Central memory CD8-positive, alpha-beta T cell (primary cell): Measurements from ENCODE around the gene GAS2L3.

ENCODE experiments used
- ATAC-seq: fragments of 150-1000 bp; cut with Tn5 transposase; replicated peaks from 2 replicates; pipeline ENCODE4 v1.10.0; 2022; ENCODE audit warnings: mild to moderate bottlenecking, moderate FRiP score, moderate number of reproducible peaks; ENCODE audit not compliant: poor library complexity, severe bottlenecking; ENCODE audit errors: extremely low read depth
- DNase-seq, 2 donors: peaks; one replicate each; pipeline ENCODE4 v3.0.0; 2021; ENCODE audit warnings: low spot score in 2 of 2
- H3K27ac Mint-ChIP-seq: one replicate; pipeline ENCODE4 v1.8.0; 2022; ENCODE audit warnings: low read depth, mild to moderate bottlenecking, moderate library complexity, mixed read lengths
- H3K27me3 Mint-ChIP-seq: one replicate; pipeline ENCODE4 v1.8.0; 2022; ENCODE audit warnings: mixed read lengths
- H3K36me3 Mint-ChIP-seq: one replicate; pipeline ENCODE4 v1.8.0; 2022; ENCODE audit warnings: mild to moderate bottlenecking, moderate library complexity, mixed read lengths; ENCODE audit not compliant: insufficient read depth
- H3K4me1 Mint-ChIP-seq: one replicate; pipeline ENCODE4 v1.8.0; 2022; ENCODE audit warnings: mixed read lengths
- H3K4me3 Mint-ChIP-seq: one replicate; pipeline ENCODE4 v1.8.0; 2022; ENCODE audit warnings: mild to moderate bottlenecking, moderate library complexity, mixed read lengths
- H3K9me3 Mint-ChIP-seq: one replicate; pipeline ENCODE4 v1.8.0; 2022; ENCODE audit warnings: mixed read lengths

GAS2L3 gene

DNA sequence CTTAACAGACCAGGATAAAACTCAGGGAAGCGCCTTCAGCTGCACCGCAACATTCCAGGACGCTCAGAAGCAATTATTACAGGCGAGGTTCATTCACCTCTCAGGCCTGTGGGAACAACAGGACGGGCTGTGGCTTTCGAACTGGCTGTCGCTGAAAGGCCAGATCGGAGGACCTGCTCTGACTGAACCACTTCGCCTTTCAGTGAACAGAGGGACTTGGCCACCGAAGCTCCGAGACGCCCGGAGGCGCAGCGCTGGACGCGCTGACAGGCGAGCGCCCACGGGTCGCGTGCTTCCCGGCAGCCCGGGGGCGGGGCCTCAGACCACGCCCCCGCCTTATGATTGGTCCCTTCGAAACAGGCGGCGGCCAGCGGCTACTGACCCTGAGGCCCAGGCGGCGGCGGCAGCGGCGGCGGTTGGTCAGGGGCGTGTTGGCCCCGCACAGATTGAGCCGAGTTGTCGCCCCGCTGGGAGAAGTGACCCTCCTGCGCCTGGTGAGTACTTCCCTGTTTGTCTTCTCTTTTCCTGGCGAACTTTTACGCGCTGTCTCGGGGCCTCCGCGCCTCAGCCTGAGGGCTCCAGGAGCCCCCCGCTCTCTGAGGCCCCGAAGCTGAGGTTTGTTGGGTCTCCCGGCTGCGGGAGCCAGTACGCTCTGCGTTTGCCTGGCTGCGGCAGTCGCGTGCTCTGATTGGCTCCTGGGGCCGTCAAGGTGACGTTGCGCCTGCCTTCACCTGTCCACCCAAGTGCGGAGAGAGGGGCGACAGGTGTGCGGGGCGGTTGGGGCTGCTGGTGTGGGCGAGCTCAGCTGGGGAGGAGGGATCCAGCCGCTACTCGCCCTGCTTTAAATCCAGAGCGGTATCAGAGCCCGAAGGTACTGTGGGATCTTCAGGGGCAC is at the start of gene GAS2L3:
Gene GAS2L3 (plus strand): TSS at position 393 of the 895 bp plus-strand sequence. CDS start 21,221 bp downstream, outside the sequence.
- Mint-ChIP-seq H3K27me3 (peaks cover 36% of the 10 kb centered on the region), H3K36me3 (peaks cover 2% of the 10 kb centered on the region), H3K9me3 (no peaks in the 10 kb centered on the region), H3K4me3 (peak within 1 kb of the TSS; percentile 80), H3K4me1 (peaks cover 10% of the 10 kb centered on the region), H3K27ac (no peak within 1 kb of the TSS)
- ATAC-seq (peak; percentile 32), DNase-seq (peak in 1 of 2 donors; percentile 29)

DNA sequence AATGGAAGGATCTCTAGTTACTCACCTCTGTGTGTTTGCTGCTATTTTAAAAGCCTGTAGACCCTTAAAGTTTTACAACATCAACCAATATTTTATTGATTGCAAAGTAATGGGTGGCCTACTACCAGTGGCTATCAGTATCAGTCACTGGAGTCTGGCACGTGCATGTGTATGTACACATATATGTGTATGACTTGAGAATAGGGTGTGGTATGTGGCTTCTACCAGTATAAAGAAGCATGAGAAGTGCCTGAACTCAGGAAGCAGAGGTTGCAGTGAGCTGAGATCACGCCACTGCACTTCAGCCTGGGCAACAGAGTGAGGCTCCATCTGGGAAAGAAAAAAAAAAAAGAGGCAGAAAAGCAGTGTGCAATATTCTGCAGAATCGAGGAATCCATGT is 45.5 kb upstream of the GAS2L3 start:
- Mint-ChIP-seq H3K9me3 (no peaks in the 10 kb centered on the region), H3K27me3 (peaks cover 25% of the 10 kb centered on the region), H3K4me3 (no peak overlapping the region), H3K4me1 (no peaks in the 10 kb centered on the region), H3K36me3 (no peaks in the 10 kb centered on the region), H3K27ac (no peak overlapping the region)
- no peak for ATAC-seq
- no peak for DNase-seq

- Mint-ChIP-seq H3K9me3 (no peaks in the 10 kb centered on the region), H3K27ac (no peak overlapping the region), H3K36me3 (no peaks in the 10 kb centered on the region), H3K4me1 (no peaks in the 10 kb centered on the region), H3K27me3 (peaks cover 19% of the 10 kb centered on the region), H3K4me3 (no peak overlapping the region)
- DNase-seq = no peak
- ATAC-seq = no peak
These were observed 44.9 kb upstream of the GAS2L3 start for GRCh38 chr12:100528471-100529127.

GRCh38 chr12:100529756-100530350 is 43.6 kb upstream of the GAS2L3 start:
- Mint-ChIP-seq H3K9me3 (no peaks in the 10 kb centered on the region), H3K4me3 (no peak overlapping the region), H3K27me3 (peaks cover 11% of the 10 kb centered on the region), H3K4me1 (no peaks in the 10 kb centered on the region), H3K36me3 (no peaks in the 10 kb centered on the region), H3K27ac (no peak overlapping the region)
- ATAC-seq (no peak), DNase-seq (no peak)

- DNase-seq (no peak), ATAC-seq (no peak)
- Mint-ChIP-seq H3K36me3 (no peaks in the 10 kb centered on the region), H3K27me3 (peaks cover 6% of the 10 kb centered on the region), H3K27ac (no peak overlapping the region), H3K4me3 (no peak overlapping the region), H3K4me1 (no peaks in the 10 kb centered on the region), H3K9me3 (no peaks in the 10 kb centered on the region)
These were observed 40.1 kb upstream of the GAS2L3 start for GRCh38 chr12:100533376-100533775.

DNA sequence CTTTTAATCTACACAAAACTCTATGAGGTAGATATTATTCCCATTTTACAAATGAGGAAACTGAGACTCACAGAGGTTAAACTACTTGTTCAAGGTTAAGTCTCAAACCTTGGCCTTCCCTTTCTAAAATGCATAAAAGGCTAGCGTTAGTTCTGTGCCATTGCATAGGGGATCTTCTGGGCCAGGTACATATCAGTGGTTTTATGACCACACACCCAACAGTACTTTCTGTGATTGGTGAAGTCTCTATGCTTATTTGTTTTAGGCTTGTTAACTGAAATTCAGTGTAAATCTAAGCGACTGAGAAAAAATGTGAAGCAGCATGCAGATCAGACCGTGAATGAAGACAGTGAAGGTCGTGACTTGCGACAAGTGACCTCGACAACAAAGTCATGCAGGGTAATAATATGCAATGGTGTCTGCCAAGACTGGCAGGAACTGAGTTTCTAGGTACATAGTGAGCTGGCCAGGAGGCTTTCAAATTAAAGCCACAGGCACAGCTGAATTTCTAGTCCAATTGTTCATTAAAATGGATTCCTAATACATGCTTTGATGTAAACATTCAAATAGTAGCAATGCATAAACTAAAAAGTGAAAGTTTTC is 38.8 kb upstream of the GAS2L3 start:
- ATAC-seq = no peak

DNA sequence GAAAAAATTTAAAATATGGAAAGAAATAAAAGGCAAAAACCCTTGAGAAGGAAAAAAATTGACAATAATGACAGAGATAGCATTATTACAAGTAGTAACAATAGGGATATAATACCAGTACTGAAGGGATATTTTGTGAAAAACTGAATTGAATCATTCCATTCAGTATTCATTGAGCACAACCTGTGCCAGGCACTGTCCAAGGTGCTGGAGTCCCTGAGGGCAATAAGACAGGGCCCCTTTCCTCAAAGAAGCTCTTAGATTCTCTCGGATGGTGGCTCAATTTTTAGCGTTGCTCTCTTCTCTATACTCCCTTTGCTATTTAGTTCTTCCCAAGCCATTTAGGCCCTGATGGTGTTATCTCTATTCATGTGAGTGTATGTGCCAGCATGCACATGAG is 34.3 kb upstream of the GAS2L3 start:
- ATAC-seq (no peak), DNase-seq (no peak)

More for the DNA sequence above, 38.8 kb upstream of the GAS2L3 start:
- DNase-seq = no peak
- H3K4me3 Mint-ChIP-seq = no peak overlapping the region
- H3K27me3 Mint-ChIP-seq = peaks cover 6% of the 10 kb centered on the region
- no peaks in the 10 kb centered on the region for H3K36me3 Mint-ChIP-seq
- no peaks in the 10 kb centered on the region for H3K4me1 Mint-ChIP-seq
- H3K9me3 Mint-ChIP-seq = peaks cover 10% of the 10 kb centered on the region
- H3K27ac Mint-ChIP-seq = no peak overlapping the region

DNA sequence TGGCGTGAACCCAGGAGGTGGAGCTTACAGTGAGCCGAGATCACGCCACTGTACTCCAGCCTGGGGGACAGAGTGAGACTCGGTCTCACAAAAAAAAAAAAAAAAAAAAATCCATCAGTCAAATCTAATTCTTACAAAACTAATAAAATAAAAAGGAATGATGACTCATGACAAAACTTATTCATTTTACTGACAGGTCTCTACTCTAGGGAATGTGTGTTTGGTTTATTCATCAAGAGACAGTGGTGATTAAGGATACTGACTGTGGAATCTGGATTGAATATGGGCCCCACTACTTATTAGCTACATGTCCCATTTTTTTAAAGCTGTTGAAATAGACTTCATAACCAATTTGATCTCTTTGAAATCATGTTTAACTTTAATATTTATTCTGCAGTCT is 29.3 kb upstream of the GAS2L3 start:
- H3K27me3 Mint-ChIP-seq = peaks cover 9% of the 10 kb centered on the region
- no peaks in the 10 kb centered on the region for H3K36me3 Mint-ChIP-seq
- DNase-seq = no peak
- no peaks in the 10 kb centered on the region for H3K4me1 Mint-ChIP-seq
- H3K27ac Mint-ChIP-seq = no peak overlapping the region
- ATAC-seq = no peak
- H3K9me3 Mint-ChIP-seq = peaks cover 5% of the 10 kb centered on the region
- no peak overlapping the region for H3K4me3 Mint-ChIP-seq

More for the DNA sequence above, 34.3 kb upstream of the GAS2L3 start:
- Mint-ChIP-seq H3K4me1 (no peaks in the 10 kb centered on the region), H3K9me3 (peaks cover 10% of the 10 kb centered on the region), H3K27me3 (no peaks in the 10 kb centered on the region), H3K27ac (no peak overlapping the region), H3K4me3 (no peak overlapping the region), H3K36me3 (no peaks in the 10 kb centered on the region)

DNA sequence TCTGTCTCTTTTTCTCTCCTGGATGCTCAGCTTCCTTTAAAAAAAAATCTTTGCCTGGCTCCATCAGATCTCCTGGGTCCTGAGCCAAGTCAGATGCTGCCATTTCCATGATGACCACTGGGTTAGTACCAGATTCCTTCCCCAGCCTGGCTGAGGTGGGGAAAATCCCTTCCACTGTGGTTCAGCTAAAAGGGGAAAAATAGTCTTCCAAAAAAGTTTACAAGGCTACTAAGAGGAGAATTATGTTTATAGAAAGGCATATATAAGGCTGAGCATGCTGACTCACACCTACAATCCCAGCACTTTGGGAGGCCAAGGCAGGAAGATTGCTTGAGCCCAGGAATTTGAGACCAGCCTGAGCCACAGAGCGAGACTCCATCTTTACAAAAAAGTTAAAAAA is 28.4 kb upstream of the GAS2L3 start:
- ATAC-seq = no peak
- H3K4me3 Mint-ChIP-seq = no peak overlapping the region
- DNase-seq = no peak
- H3K9me3 Mint-ChIP-seq = no peaks in the 10 kb centered on the region
- no peaks in the 10 kb centered on the region for H3K36me3 Mint-ChIP-seq
- peaks cover 9% of the 10 kb centered on the region for H3K27me3 Mint-ChIP-seq
- H3K4me1 Mint-ChIP-seq = no peaks in the 10 kb centered on the region
- H3K27ac Mint-ChIP-seq = no peak overlapping the region

DNA sequence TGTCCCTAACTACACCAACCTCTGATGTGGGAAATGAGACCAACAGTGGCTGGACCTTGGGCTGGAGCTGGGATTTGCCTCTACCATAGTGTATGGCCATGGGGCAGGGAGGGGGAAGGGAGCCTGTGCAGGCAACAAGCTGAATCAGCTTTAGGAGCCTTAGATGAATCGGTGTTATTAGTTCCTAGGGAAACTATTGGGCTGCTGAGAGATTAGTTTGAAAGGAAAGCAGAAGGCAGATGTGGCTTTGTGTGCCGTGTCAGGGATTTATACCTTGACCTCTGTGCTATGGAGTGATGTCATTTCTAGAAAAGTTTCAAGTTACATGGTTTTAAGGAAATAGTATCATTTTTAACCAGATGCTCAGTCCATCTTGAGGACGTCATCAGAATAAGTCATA is 19.5 kb upstream of the GAS2L3 start:
- no peak overlapping the region for H3K27ac Mint-ChIP-seq
- H3K36me3 Mint-ChIP-seq = peaks cover 2% of the 10 kb centered on the region

GRCh38 chr12:100554608-100555077 is 18.8 kb upstream of the GAS2L3 start:
- ATAC-seq = no peak
- Mint-ChIP-seq H3K27me3 (peaks cover 30% of the 10 kb centered on the region), H3K27ac (no peak overlapping the region), H3K4me1 (no peaks in the 10 kb centered on the region), H3K36me3 (peaks cover 2% of the 10 kb centered on the region), H3K4me3 (no peak overlapping the region), H3K9me3 (no peaks in the 10 kb centered on the region)
- no peak for DNase-seq

More for the DNA sequence above, 19.5 kb upstream of the GAS2L3 start:
- Mint-ChIP-seq H3K4me3 (no peak overlapping the region), H3K4me1 (no peaks in the 10 kb centered on the region), H3K27me3 (peaks cover 30% of the 10 kb centered on the region), H3K9me3 (no peaks in the 10 kb centered on the region)
- no peak for DNase-seq
- no peak for ATAC-seq

DNA sequence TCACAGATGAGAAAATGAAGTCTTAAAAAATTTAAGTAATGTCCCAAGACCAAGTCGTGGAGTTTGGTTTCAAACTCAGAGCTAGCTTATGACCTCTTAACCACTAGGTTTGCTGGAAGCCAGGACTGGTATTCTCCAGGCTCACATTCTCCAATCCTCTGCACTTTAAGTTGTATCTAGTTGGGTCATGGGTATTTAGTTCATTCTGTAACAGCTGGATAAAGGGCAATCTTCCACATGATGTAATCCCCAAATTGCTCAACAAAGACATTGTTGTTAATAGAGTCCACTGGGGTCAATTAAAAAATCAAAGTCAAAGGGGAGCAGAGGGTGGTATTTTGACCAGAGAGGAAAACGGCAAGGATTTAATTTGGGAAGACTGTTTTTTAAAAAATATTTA is 17.8 kb upstream of the GAS2L3 start:
- H3K4me1 Mint-ChIP-seq = no peaks in the 10 kb centered on the region
- DNase-seq = no peak
- H3K27me3 Mint-ChIP-seq = peaks cover 30% of the 10 kb centered on the region
- no peak overlapping the region for H3K27ac Mint-ChIP-seq
- H3K36me3 Mint-ChIP-seq = peaks cover 2% of the 10 kb centered on the region
- H3K9me3 Mint-ChIP-seq = no peaks in the 10 kb centered on the region
- H3K4me3 Mint-ChIP-seq = no peak overlapping the region
- ATAC-seq = no peak
